NCI-H2107 treated with DMSO at 0.1 percent for 48 hours (cell line): ENCODE data around the gene ZBTB21.
A peak's percentile ranks its signal among the peaks of the same experiment; 100 is the strongest.
"Not testable (repeated sequence)": the region's sequence is repeated elsewhere in the genome, so short reads cannot be mapped to it uniquely, and the experiment has no call there.

Experiments
- DNase-seq: peaks from one replicate; lab custom pipeline; 2025; ENCODE audit not compliant: unreplicated experiment; lab: John Stamatoyannopoulos, UW

Gene ZBTB21

DNA sequence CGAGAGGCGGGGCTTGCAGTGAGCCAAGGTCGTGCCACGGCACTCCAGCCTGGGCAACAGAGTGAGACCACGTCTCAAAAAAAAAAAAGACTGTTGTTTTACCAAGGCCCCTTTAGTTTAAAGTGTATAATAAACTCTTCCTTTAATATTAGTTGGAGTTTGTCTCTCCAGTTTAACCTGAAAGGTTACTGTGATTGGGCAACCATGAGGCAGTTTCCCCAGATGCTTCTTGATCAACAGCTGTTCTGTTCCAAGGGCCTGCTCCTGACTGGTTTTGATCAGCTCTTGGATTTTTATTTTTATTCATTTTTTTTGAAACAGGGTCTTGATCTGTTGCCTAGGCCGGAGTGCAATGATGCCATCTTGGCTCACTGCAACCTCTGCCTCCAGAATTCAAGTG, 38.3 kb downstream of the ZBTB21 start:
- no peak for DNase-seq

DNA sequence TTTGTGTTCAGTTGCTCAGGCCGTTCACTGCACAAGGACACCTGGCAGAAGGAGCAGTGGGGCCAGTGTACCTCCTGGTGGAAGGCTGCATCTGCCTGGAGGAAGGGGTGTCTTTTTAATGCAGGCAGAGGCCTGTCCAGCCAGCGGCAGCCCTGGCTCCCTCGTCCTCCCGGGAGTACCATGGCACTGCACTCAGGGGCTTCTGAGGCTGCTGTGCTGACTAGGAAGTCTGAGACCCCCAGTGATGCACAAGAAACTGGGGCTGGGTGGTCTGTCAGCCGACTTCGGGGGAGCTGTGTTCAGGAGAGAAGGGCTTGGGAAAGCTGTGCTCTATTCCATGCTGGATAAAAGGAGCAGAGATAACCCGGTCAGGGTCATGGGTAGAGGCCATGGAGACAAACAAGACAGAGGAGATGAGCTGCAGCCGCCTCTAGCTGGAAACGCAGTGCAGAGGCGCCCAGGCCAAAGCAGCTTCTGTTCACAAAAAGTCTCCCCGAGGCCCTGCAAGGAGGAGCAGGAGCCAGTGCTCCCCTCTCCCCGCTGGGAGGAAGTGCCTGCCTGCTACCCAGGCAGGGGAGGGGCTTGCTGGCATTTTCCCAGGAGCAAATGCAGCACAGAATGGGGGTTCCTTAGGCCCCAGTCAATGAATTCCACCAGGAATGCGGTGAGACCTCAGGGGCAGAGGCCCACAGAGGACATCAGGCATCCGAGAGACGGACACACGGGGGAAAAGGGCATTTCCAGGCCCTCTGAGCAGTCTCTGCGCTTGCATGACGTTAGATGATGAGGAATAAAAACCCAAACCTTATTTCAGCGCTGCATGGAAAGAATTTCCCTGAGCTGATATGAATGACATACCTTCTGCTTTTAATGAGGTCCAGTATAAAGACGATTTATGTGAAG, 39.2 kb downstream of the ZBTB21 start:
- DNase-seq, result no peak

DNA sequence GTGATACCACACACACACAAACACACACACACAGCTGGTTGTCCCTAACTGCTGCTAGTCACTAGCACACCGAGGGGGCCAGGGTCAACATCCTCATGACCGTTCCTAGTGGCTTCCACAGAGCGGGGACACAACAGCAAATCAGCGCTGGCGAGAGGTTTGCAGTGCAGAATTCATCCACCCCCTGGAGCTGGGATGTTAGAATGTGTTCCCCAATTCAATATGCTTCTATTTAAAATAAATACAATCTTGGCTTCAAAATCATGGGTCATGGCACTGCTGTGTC, 40.1 kb downstream of the ZBTB21 start:
- no peak for DNase-seq

DNA sequence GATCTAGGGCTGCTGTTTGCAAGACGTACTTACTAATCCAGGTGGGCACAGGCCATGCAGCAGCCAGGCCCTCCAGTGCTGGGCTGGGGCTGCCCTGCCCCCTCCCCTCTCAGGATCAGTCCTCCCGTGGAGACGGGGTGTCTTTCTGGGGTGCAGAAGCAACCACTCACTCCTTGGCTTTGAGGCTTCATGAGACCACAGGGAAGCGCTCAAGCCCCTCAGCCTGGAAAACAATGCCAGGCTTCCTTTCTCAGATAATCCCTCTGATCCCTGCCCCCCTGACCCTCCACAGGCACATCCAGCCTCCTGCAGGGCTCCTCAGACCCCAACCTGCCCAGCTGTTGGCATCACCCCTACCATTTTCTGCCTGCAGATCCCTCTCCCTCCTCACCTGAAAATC, 42.5 kb downstream of the ZBTB21 start:
- DNase-seq, result no peak

DNA sequence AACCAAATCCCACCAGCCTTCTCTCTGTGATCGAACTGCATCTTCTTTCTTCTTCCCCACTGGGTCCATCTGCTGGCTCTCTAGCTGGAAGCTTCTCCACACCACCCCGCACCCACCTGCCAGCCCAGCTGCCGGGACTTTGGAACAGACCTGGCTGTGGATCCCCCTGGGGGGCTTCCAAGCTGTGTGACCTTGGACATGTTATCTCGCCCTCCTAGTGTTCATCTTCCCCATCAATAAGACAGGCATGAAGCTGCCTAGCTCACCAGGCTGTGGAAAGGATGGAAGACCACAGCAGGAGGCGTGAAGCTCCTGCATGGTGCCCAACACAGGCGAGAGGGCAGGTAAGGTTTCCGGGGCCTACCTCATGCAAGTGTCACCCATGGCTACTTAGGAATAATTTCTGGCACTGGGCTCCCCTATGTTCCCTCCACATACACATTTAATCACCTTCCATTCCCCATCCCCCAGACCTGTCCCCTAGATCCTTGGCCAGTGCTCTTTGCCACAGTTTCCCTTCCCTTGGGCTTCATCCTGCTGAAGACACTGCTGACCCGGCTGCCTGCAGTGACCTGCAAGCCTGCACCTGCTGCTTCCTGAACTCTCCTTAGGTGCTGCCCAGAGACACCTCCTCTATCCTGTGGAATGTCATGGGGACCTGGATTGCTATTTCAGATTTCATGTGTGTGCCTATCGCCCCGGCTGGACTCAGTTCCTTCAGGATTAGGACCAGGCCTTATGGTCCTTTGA, 43.1 kb downstream of the ZBTB21 start:
- no peak for DNase-seq

DNA sequence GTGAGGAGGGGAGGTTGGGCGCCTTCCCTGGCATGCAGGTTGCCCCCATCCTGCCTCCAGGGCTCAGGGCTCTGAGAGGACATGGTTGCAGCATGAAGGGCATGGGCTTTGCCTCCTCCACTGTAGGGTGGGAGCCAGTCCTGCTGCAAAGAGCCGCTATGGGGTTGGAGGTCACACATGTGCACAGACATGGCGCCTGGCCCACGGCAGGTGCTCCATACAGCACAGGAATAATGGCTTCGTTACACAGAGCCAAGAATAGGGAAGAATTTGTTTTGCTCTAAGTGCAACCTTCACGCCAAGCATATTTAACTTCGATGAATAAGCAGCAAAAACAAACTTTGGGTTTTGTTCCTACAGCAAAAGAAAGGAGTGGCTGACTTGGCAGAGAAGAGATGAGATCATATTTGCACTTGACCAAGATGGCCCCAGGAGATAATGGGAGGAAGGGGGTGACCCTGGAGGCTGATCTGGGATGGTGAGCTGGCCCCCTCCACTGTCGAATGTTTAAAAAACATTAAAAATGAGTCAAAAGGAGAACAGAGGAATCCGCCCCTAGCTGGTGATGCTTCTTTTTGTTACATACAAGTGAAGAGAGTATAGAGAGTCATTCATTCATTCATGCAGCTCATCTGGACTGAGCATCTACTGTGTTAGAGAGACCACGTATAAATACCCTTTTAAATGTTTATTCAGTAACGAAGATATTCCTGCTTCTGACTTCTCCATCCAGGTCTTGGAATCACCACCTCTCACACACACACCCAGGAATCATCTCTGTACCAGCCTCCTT, 43.9 kb downstream of the ZBTB21 start:
- no peak for DNase-seq

DNA sequence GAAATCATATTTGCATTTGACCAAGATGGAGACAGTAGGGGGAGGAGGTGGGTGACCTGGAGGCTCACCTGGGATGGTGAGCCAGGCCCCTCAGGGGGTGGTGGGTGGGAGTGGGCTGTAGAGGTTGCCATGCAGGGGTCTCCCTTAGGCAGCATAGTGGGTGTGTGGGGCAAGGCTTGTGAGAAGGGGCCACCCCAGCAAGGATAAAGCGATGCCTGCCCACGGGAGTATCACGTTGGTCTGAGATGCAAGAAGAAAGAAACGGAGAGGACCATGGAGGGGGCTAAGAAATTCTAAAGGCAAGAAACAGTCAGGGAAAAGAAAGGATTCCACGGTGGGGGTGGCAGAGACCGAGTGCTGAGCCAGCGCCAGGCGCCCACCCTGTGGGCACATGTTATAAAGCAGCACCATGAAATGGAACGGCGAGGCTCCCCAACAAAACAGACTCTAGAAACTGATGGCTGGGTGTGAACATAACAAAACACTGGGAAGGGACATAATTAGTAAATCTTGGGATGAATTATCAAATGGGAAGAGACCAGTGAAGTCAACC, 44.6 kb downstream of the ZBTB21 start:
- DNase-seq, result no peak

DNA sequence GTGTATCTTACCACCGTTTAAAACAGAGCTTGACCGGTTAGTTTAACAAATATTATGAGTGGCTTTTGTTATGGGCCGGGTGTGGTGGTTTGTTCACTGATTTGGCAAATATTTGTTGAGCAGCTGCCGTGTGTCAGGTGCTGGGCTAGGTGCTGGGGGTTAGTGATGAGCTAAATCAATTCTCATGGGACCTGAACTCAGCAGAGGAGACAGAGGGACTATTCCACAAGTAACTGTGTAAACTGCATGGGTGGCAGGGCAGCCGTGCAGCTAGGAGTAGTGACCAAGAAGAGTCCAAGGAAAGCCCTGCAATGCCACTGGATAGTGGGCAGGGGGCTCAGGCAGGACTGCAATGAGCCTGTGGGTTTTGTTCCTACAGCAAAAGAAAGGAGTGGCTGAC, 45.1 kb downstream of the ZBTB21 start:
- DNase-seq, result no peak

DNA sequence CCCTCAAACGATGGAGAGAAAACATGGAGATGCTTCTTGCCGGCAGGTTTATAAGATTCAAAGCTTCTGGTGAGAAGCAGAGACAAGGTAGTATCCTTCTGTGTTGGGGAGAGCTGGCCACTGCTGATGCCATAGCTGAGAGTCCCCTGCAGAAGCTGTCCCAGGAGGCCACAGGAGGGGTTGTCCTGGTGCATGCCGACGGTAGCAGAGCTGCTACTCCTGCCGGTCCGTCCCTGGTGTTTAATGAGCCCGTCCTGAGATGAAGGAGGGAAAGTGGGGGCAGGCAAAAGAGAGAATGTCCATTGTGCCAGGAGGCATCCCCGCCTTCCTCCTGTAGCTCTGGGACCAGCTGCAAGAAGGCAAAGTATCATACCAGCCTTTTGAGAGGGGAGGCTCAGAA, 46.0 kb downstream of the ZBTB21 start:
- DNase-seq, result no peak

DNA sequence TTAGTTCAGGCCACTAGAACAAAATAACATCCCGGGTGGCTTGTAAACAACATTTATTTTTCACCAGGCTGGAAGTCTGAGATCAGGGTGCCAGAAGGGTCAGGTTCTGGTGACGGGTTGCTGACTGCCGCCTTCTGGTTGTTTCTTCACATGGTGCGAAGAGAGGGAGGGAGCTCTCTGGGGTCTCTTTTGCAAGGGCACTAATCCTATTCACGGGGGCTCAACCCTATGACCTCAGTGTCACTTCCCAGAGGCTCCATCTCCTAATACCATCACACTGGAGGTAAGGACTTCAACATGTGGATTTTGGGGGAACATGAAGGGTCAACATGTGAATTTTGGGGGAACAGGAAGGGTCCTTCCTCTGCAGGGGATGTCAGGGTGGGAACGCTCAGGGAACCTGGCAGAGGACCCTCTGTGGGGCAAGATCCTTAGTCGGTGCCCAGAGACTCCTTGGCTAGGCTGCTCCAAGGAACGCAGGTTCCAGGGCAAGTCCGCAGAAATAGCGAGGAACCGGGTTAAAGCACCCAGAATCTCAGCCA, 47.7 kb downstream of the ZBTB21 start:
- DNase-seq, result no peak

DNA sequence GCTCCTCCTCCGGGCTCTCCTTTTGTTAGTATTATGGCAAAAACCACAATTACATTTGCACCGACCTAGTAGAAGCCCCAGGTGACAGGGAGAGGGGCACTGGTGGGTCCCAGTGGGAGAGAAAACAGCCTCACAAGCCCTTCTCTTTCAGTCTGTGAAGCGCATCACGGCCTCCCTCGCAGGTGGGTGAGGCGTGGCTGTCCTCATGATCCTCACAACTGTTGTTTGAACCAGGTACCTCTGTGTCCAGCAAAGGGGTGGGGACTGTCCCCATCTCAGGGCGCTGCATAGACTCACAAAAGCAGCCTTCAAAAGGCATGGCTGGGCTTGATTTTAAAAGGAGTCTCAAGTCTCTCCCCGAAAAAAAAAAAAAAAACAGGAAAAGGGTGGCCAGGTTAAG, 48.4 kb downstream of the ZBTB21 start:
- DNase-seq, result no peak

DNA sequence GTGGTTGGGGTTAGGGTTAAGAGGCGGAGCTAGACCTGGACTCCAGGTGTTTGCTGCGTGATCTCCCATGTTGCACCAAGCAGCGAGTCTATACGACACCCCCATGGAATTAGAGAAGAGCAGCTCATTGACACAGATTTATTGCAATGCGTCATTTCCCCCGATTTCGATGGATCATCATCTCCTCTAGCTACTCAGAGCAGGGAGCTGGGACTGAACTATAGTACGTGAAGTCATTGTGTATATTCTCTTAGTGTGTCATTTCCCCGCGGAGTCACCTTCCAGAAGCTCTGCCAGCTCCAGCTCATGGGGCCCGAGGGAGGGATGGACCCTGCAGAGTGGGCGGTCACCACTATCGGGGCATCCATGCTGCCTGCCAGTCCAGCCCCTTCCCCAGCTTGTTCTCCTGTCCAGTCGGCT, 48.9 kb downstream of the ZBTB21 start:
- no peak for DNase-seq

DNA sequence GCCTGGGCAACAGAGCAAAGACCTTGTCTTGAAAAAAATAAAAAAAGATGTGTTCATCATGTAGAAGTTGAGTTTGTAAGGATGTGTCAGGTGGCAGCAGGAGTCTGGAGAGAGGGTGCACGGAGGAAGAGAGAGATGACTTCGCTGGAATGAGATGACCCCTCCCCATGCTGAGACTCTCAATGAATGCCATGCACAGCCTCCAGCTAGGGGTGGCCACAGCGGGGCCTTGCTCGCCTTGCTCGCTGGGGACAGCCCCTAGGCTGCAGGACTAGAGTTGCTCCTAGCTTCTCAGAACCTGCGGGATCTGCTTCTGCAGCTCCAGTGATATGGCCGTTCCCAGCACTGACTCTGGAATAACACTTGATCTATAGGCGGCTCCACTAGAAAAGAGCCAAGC, 49.8 kb downstream of the ZBTB21 start:
- no peak for DNase-seq

DNA sequence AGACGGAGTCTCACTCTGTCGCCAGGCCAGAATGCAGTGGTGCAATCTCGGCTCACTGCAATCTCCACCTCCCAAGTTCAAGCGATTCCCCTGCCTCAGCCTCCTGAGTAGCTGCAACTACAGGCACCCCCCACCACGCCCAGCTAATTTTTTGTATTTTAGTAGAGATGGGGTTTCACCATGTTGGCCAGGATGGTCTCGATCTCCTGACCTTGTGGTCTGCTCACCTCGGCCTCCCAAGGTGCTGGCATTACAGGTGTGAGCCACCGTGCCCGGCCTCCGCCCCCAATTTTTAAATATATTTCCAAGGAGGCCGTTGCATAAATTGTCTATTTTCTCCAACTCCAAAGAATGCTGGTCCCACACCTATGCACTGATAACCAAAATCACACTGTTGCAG, 50.5 kb downstream of the ZBTB21 start:
- not testable (repeated sequence) for DNase-seq

DNA sequence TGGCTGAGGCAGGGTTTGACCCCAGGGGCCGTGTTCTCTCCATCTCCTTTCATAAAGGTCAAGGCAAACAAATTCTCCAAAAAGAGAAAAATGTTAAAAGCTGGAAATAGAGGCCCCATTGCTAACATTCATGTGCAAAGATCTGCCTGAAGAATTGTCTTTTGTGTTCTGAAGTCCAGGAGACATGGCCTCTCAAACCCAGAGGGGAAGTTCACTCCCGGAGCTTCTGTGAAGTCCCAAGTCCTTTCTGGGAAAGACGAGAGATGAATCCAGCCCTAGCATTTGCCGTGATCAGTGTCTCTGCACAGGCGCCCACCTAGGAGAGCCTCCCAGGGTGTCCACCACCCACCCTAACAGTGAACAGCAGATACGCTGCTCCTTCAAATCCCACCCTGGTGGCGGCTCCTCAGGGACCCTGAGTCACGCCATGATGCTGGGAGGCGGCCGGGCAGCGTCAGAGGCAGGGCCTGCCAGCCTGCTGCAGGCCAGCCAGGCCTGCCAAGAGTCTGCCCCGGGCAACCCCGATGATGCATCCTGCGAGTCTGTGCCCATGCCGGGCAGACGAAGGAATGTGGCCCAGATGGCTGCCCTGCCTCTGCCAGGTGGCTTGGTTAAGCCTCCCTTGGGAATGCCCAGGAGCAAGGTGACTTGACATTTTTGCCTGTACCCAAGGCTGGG, 51.1 kb downstream of the ZBTB21 start:
- no peak for DNase-seq

DNA sequence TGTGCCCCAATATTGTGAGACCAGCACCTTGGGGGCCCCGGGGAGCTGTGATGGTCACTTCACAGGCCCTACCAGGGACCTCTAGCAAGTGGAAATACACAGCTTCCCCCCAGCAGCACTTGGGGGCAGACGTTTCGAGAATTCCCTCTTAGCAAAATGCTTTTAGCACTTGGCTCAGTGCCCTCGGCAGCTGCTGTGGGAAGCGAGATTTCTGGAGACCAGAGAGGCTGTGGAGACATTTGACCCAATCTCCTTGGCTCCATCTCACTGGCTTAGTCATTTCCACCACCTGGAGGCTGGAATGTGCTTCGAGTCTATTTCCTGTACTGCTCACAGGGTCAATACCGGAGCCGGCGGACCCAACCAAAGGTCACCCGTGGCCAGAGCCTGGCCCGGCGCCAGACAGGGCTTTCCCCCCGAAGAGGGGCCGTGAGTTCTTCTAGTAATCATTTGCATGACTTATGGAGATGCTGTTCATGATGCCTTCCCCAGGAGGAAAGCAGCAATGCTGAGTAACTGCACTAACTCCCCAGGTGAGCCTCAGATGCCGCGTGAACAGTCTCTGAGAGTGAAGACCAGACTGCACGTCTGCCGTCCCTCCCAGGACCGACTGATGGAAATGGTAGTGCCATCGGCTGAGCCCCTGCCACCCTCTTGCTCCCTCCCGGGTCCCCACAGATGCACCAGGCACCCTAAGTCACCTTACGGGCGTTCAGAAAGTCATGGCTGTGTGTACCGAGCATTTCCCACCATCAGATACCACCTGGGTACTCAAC, 52.0 kb downstream of the ZBTB21 start:
- peak; percentile 67 for DNase-seq

DNA sequence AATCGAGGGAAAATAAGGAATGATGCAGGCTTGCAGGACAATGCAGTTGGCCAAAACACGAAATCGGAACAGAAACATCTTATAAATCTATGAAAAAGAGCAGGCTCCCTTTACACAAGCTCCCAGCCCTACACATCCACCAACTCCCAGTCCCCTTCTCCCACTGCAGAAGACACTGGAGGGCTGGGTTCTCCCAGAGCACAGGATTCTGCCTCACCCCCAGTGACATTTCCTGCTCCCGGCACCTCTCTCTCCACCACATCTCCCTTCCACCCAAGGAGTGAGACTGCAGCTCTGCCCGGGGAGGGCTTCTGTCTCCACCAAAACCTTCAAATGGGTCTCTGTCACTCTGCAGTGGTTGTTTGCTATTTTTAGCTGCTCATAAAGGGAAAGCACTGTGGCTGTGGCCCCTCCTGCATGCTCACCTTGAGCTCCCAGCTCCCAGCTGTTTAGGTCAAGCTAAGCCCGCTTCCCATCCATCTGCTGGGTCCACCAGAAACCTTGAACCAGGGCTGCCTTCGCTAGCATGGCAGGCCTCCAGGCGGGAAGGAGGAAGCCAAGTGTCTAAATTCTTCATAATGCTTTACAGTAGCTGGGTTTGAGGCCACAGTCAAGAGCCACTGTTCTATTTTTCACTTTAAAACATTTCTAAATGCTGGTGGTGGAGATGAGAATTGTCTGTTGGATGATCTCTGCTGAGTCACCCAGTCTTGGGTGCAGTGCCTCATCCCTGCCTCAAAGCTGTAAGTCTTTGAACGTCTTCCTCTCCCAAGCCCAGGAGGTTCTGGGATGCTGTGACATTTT, 53.0 kb downstream of the ZBTB21 start:
- no peak for DNase-seq

DNA sequence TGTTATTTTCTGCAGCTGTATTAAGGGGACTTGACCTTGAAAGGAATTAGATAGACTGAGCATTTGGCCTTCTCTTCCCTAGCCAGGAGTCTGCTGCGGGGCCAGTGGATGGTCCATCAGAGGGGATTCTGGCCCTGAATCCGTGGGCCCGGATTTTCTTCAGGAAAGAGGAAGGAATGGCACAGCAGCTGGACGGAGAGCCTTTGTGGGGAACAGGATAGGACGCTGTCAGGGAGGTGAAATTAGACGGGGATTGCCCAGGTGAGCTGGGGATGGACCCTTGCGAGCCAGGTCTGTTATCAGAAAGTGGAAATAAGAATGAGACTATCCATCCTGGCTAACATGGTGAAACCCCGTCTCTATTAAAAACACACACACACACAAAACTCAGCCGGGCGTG, 54.6 kb downstream of the ZBTB21 start:
- no peak for DNase-seq
